Transverse colon (tissue), 4 donors: ENCODE data around the gene GJD3. TPM values are rescaled to one million over a fixed set of nuclear protein-coding genes. Genes with fewer than 3 reads are reported as not detected.
"Not testable (repeated sequence)": the region's sequence is repeated elsewhere in the genome, so short reads cannot be mapped to it uniquely, and the experiment has no call there.

Source experiments
- DNase-seq: peaks from one replicate; pipeline ENCODE4 v3.0.0-alpha.2; 2019
- H3K27ac ChIP-seq, 4 donors: fragments of 200-600 bp; sonication (generic); 2 replicates each; pipeline ENCODE4 v1.5.1; 2016 to 2018; ENCODE audit warnings: inconsistent platforms in 4 of 4
- H3K27me3 ChIP-seq: fragments of 200-600 bp; sonication (generic); 2 replicates; pipeline ENCODE4 v1.5.1; 2017; ENCODE audit warnings: inconsistent platforms
- H3K36me3 ChIP-seq, 4 donors: fragments of 200-600 bp; sonication (generic); 2 replicates each; pipeline ENCODE4 v1.5.1; 2017 to 2019; ENCODE audit warnings: inconsistent platforms in 4 of 4
- H3K4me1 ChIP-seq, 4 donors: fragments of 200-600 bp; sonication (generic); 2 replicates each; pipeline ENCODE4 v1.5.1; 2017 to 2020; ENCODE audit warnings: inconsistent platforms in 4 of 4
- H3K4me3 ChIP-seq, 4 donors: fragments of 200-600 bp; sonication (generic); 1 replicate in 1 of 4; 2 replicates in 3 of 4; pipeline versions ENCODE4 v1.5.1 to v1.6.1; 2017 to 2019; ENCODE audit warnings: inconsistent platforms in 4 of 4
- H3K9me3 ChIP-seq, 2 donors: fragments of 200-600 bp; sonication (generic); 2 replicates each; pipeline ENCODE4 v1.5.1; 2017 to 2019; ENCODE audit warnings: inconsistent platforms in 2 of 2
- CTCF ChIP-seq, 5 experiments: fragments of 200-600 bp in 3 of 5; fragments of 450-650 bp in 2 of 5; sonication (generic) in 3 of 5; IDR thresholded peaks; 1 replicate in 2 of 5; 2 replicates in 3 of 5; pipeline ENCODE4 v1.5.1; 2016 to 2017; ENCODE audit warnings: antibody characterized with exemption in 5 of 5, inconsistent platforms in 3 of 5, mild to moderate bottlenecking in 2 of 5, moderate library complexity in 1 of 5
- EP300 ChIP-seq: sonication (generic); formaldehyde crosslinking; IDR thresholded peaks from one replicate; pipeline ENCODE4 v1.6.1; 2017; ENCODE audit warnings: antibody characterized with exemption, low read depth
- POLR2A ChIP-seq: fragments of 450-650 bp; IDR thresholded peaks from one replicate; pipeline ENCODE4 v1.6.1; 2016; ENCODE audit warnings: antibody characterized with exemption, mild to moderate bottlenecking, moderate library complexity
- POLR2AphosphoS5 ChIP-seq, 3 donors: sonication (generic); formaldehyde crosslinking; IDR thresholded peaks; one replicate each; pipeline ENCODE4 v1.6.1; 2016; ENCODE audit warnings: antibody characterized with exemption in 3 of 3
- WGBS, 2 donors: methylation state at CpG; one replicate each; pipeline ENCODE4 v1.1.5; 2018; ENCODE audit warnings: low coverage in 1 of 2; 5-methylcytosine and 5-hydroxymethylcytosine counted together
- in situ Hi-C, 4 donors: fragments of 200-750 bp; cut with MboI; loops; one replicate each; pipeline versions ENCODE4 v1.15.0 to v1.15.1; 2017; ENCODE audit warnings: low sequenced_read_pairs in 3 of 4, low pct_ligation_motif_present in 1 of 4, low pct_unique_long_range_greater_than_20kb in 1 of 4
- intact Hi-C: fragments of 100-400 bp; cut with DNase I; formaldehyde crosslinking; loops from one replicate; pipeline ENCODE4 v1.15.1; 2023; ENCODE audit warnings: low total_unique reads
- total RNA-seq, 4 donors: library from RNA; depleted of rRNA; stranded (reverse); fragments of >200 nt; gene quantifications; one replicate each; pipeline ENCODE4 v1.1.0, GENCODE V29; 2016

Gene GJD3
- total RNA-seq, 4 donors from 2014 or later = not detected

DNA sequence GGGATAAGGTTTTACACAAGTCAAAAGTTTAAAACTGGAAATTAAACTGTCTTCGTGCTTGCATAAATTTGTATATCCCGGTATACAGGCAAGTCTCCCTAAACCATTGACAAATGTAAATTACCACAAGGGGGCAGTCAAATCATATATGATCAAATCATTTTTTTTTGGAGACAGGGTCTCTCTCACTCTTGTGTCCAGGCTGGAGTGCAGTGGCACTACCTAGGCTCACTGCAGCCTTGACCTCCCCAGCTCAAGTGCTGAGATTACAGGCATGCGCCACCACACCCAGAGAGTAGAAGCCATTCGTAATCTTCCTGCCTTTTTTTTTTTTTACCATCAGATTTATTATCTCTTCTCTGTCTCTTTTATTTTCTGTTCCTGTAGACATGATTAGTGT is 34.6 kb upstream of the GJD3 start:
- intact Hi-C loops (loop anchor here (2.0 kb wide), 1 partner anchor 164 kb away; no protein-coding TSS in a partner anchor), in situ Hi-C loops (no loop called here)
- H3K9me3 ChIP-seq = no peaks in the 10 kb centered on the region
- no peak for TF ChIP-seq POLR2AphosphoS5 (IDR thresholded peaks at IDR 0.05)
- peak; percentile 59 to 68 (median 64) for TF ChIP-seq CTCF (IDR thresholded peaks at IDR 0.05)
- no peak overlapping the region for H3K27ac ChIP-seq
- no peaks in the 10 kb centered on the region for H3K27me3 ChIP-seq
- H3K4me1 ChIP-seq = no peaks in the 10 kb centered on the region
- no peak overlapping the region for H3K4me3 ChIP-seq
- no peak for DNase-seq
- no peaks in the 10 kb centered on the region for H3K36me3 ChIP-seq
- WGBS, 2 donors = 48% methylated on average over 4 of the region's 4 CpGs

GRCh38 chr17:40386555-40386954 is 22.0 kb upstream of the GJD3 start:
- in situ Hi-C loops, H3K27me3 ChIP-seq, H3K9me3 ChIP-seq, H3K36me3 ChIP-seq, H3K4me1 ChIP-seq, intact Hi-C loops, H3K4me3 ChIP-seq, H3K27ac ChIP-seq, DNase-seq: not testable (repeated sequence)
- 100% methylated on average over 2 to 3 of the region's 3 CpGs for WGBS, 2 donors

DNA sequence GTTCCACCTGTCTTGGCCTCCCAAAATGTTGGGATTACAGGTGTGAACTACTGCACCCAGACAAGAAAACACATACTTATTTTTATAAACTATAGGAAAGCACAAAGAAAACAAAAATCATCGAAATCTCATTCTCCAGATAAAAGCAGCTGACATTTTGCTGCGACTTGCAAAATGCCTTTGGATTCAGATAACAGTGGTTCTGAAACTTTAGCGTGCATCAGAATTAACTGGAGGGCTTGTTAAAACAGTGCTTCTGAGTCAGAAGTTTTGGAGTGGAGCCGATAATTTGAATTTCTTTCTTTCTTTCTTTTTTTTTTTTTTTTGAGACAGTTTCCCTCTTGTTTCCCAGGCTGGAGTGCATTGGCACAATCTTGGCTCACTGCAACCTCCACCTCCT is 17.7 kb upstream of the GJD3 start:
- no peak overlapping the region for H3K4me3 ChIP-seq
- H3K4me1 ChIP-seq = no peaks in the 10 kb centered on the region
- H3K9me3 ChIP-seq = no peaks in the 10 kb centered on the region
- H3K27ac ChIP-seq = no peak overlapping the region
- H3K27me3 ChIP-seq = no peaks in the 10 kb centered on the region
- TF ChIP-seq POLR2AphosphoS5 (IDR thresholded peaks at IDR 0.05) (no peak), CTCF (IDR thresholded peaks at IDR 0.05) (no peak), EP300 (no peak), POLR2A (no peak)
- in situ Hi-C loops = no loop called here
- 90 to 92% methylated on average over 3 to 4 of the region's 4 CpGs for WGBS, 2 donors
- no peaks in the 10 kb centered on the region for H3K36me3 ChIP-seq
- no peak for DNase-seq
- intact Hi-C loops = no loop called here

- no peaks in the 10 kb centered on the region for H3K36me3 ChIP-seq
- 86 to 90% methylated on average over 7 of the region's 7 CpGs for WGBS, 2 donors
- H3K27ac ChIP-seq = no peak overlapping the region
- H3K27me3 ChIP-seq = no peaks in the 10 kb centered on the region
- TF ChIP-seq POLR2A = no peak
- no peak for TF ChIP-seq POLR2AphosphoS5 (IDR thresholded peaks at IDR 0.05)
- no peak for TF ChIP-seq CTCF (IDR thresholded peaks at IDR 0.05)
- no peak for TF ChIP-seq EP300
- no peak overlapping the region for H3K4me3 ChIP-seq
- intact Hi-C loops = no loop called here
- DNase-seq = no peak
- H3K4me1 ChIP-seq = peaks cover 0 to 5% (median 0%) of the 10 kb centered on the region in 4 donors
- in situ Hi-C loops = no loop called here
- H3K9me3 ChIP-seq = no peaks in the 10 kb centered on the region
Measured at GRCh38 chr17:40378966-40379365, 14.4 kb upstream of the GJD3 start.

GRCh38 chr17:40377832-40378231 is 13.3 kb upstream of the GJD3 start:
- H3K4me1 ChIP-seq = peaks cover 0 to 5% (median 0%) of the 10 kb centered on the region in 4 donors
- no peak for DNase-seq
- H3K27me3 ChIP-seq = no peaks in the 10 kb centered on the region
- no peaks in the 10 kb centered on the region for H3K36me3 ChIP-seq
- 88 to 97% methylated on average over 6 to 13 of the region's 13 CpGs for WGBS, 2 donors
- TF ChIP-seq EP300 (no peak), CTCF (IDR thresholded peaks at IDR 0.05) (no peak), POLR2AphosphoS5 (IDR thresholded peaks at IDR 0.05) (no peak)
- in situ Hi-C loops (no loop called here), intact Hi-C loops (no loop called here)
- H3K27ac ChIP-seq = no peak overlapping the region
- no peaks in the 10 kb centered on the region for H3K9me3 ChIP-seq
- H3K4me3 ChIP-seq = no peak overlapping the region

GRCh38 chr17:40376541-40376940 is 12.0 kb upstream of the GJD3 start:
- H3K27ac ChIP-seq, intact Hi-C loops, H3K4me1 ChIP-seq, H3K36me3 ChIP-seq, in situ Hi-C loops, H3K27me3 ChIP-seq, H3K4me3 ChIP-seq, DNase-seq, H3K9me3 ChIP-seq: not testable (repeated sequence)
- 0 to 82% methylated on average over 1 to 6 of the region's 6 CpGs for WGBS, 2 donors

GRCh38 chr17:40375786-40376185 is 11.2 kb upstream of the GJD3 start:
- H3K9me3 ChIP-seq, H3K36me3 ChIP-seq, DNase-seq, H3K27me3 ChIP-seq, H3K4me1 ChIP-seq, H3K4me3 ChIP-seq, intact Hi-C loops, H3K27ac ChIP-seq, in situ Hi-C loops: not testable (repeated sequence)
- WGBS, 2 donors = 85% methylated on average over 15 of the region's 21 CpGs; no CpG with 5 or more reads in 1 of the 2 donors
